Keratinocyte (primary cell): ENCODE data around the gene FHOD3.

Experiments used
- CTCF ChIP-seq, 3 experiments: IDR thresholded peaks in 1 of 3; conservative IDR thresholded peaks in 1 of 3; optimal IDR thresholded peaks in 1 of 3; 2 replicates in 2 of 3; 3 replicates in 1 of 3; pipeline versions ENCODE3 to v1.5.1; 2011; ENCODE audit warnings: low read length in 3 of 3, mild to moderate bottlenecking in 3 of 3, moderate library complexity in 2 of 3, control low read depth in 1 of 3, inconsistent platforms in 1 of 3; ENCODE audit not compliant: insufficient read depth in 2 of 3; ENCODE audit errors: extremely low read depth in 1 of 3
- EZH2 ChIP-seq: IDR thresholded peaks from one replicate; pipeline ENCODE4 v1.6.1; 2012; ENCODE audit warnings: inconsistent platforms, mild to moderate bottlenecking, low read length, moderate library complexity

DNA sequence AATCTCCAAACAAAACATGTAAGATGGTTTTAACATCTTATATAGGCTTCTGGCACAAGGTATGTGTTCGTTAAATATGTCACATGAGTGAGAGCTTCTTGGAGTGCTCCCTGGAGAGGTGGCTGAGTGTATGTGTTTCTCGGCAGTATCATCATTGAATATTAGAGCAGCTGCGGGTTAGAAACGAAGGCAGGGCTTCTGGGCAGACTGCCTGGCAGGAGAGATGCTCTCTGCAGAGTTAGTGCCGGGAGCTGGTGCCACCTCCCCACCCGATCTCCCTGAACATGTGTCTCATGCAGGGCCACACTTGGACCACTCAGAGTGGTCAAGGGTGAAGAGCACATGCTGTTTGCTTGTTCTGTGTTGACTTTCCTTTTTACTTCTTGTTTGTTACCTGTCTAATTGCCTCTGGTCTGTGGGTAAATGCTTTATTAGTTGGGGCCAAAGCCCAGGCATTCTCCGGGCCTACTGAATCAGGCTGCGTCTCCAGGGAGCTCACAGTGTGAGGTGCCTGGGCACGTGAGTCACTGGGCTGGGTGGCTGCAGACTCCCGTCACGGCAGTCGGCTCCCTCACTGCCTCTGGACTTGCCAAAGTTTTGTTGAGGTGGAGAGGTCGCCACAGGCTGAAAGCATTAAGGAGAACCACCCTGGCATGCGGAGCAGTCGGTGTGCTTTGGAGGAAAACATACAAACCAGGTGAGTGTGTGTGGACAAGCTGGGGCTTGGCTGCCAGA lies 246.6 kb downstream of the FHOD3 start:
- no peak for TF ChIP-seq CTCF (optimal IDR thresholded peaks at IDR 0.05 in 1 of 3, IDR thresholded peaks at IDR 0.05 in 1 of 3, conservative IDR thresholded peaks at IDR 0.05 in 1 of 3; ENCODE audit: extremely low read depth in 1 of 3, insufficient read depth in 2 of 3, low read length in 3 of 3)
- TF ChIP-seq EZH2, result no peak
